Mucosa of rectum (tissue), 2 donors: Measurements from ENCODE around the gene SYNE2.

Source experiments
- H3K27ac ChIP-seq, 2 donors: one replicate each; pipeline ENCODE4 v1.7.0; 2013; ENCODE audit warnings: inconsistent platforms in 2 of 2, low read depth in 2 of 2, low read length in 2 of 2
- H3K27me3 ChIP-seq, 2 donors: one replicate each; pipeline ENCODE4 v1.7.0; 2013; ENCODE audit warnings: low read length in 2 of 2; ENCODE audit not compliant: control insufficient read depth in 2 of 2, insufficient read depth in 2 of 2
- H3K36me3 ChIP-seq, 2 donors: one replicate each; pipeline ENCODE4 v1.7.0; 2013; ENCODE audit warnings: low read length in 2 of 2; ENCODE audit not compliant: control insufficient read depth in 2 of 2, insufficient read depth in 2 of 2
- H3K4me1 ChIP-seq, 2 donors: one replicate each; pipeline ENCODE4 v1.7.0; 2013; ENCODE audit warnings: low read length in 2 of 2, mild to moderate bottlenecking in 1 of 2; ENCODE audit not compliant: control insufficient read depth in 2 of 2, insufficient read depth in 2 of 2
- H3K4me3 ChIP-seq, 2 donors: one replicate each; pipeline ENCODE4 v1.7.0; 2013; ENCODE audit warnings: low read length in 2 of 2
- H3K9ac ChIP-seq, 2 donors: one replicate each; pipeline ENCODE4 v1.7.0; 2013; ENCODE audit warnings: low read length in 2 of 2, low read depth in 1 of 2, mild to moderate bottlenecking in 1 of 2
- H3K9me3 ChIP-seq, 2 donors: one replicate each; pipeline ENCODE4 v1.7.0; 2013; ENCODE audit warnings: low read length in 2 of 2; ENCODE audit not compliant: control insufficient read depth in 2 of 2
- donor health status: healthy.
- donor health status: Normal muscosa, but diverticular disease.

The SYNE2 gene

DNA sequence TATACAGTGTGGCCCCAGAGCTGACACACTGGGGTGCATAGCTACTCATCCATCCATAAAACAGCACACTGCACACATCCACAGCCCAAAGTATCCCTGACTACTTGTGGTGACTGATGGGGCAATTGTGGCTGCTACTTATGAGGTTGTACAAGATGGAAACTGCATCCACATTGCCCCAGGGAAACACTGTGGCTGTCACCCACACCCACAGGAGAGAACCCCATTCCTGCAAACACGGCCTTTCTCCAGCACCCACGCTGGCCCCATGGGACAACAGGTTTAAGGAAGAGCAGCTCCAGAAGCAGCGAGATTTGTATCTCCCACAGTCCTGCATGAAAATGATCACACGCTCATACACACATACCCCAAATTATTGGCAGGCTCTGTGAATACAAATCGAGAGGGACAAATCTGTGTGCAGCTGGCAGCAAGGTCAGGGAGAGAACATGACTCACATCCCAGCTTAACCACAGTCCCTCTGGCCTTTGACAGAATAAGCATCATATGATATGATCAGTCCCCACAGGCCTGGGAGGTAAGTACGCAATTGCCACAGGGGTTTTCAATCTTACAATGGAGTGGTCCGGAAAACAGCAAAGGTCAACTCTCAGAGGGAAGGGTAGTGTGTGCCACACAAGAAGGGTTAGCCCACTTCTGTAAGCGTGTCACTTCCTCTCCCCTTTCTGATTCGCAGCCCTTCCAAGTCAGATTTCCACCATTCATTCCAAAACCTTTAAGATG, 379.5 kb downstream of the SYNE2 start:
- H3K27ac ChIP-seq: peak overlapping the region; percentile 45 to 56
- H3K36me3 ChIP-seq: peaks cover 23 to 28% of the 10 kb centered on the region in 2 donors
- H3K9ac ChIP-seq: no peak overlapping the region
- H3K4me1 ChIP-seq: peaks cover 4 to 5% of the 10 kb centered on the region in 2 donors
- no peak overlapping the region for H3K4me3 ChIP-seq
- H3K27me3 ChIP-seq: no peaks in the 10 kb centered on the region
- no peaks in the 10 kb centered on the region for H3K9me3 ChIP-seq

DNA sequence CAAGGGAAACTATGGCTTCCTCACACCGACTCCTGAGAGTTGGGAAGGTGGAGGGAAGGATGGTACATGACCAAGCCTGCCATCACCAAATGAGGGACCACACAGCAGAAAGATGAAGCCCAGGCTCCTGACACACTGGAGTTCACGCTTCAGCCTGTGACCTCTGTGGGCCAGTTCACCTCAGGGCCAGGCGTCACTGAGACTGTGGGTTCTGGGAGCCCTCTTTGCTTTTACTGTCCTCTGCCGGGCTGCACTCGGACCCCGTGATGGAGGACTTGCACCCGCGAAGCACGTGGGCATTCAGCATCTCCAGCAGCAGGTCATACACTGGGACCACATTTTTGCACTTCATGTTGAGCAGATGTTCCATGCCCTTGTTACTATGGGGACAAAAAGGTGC, 380.1 kb downstream of the SYNE2 start:
- peak overlapping the region; percentile 45 to 56 for H3K27ac ChIP-seq
- peaks cover 4 to 5% of the 10 kb centered on the region in 2 donors for H3K4me1 ChIP-seq
- peaks cover 17 to 22% of the 10 kb centered on the region in 2 donors for H3K36me3 ChIP-seq
- H3K27me3 ChIP-seq: no peaks in the 10 kb centered on the region
- H3K4me3 ChIP-seq: no peak overlapping the region
- H3K9ac ChIP-seq: no peak overlapping the region
- H3K9me3 ChIP-seq: no peaks in the 10 kb centered on the region

DNA sequence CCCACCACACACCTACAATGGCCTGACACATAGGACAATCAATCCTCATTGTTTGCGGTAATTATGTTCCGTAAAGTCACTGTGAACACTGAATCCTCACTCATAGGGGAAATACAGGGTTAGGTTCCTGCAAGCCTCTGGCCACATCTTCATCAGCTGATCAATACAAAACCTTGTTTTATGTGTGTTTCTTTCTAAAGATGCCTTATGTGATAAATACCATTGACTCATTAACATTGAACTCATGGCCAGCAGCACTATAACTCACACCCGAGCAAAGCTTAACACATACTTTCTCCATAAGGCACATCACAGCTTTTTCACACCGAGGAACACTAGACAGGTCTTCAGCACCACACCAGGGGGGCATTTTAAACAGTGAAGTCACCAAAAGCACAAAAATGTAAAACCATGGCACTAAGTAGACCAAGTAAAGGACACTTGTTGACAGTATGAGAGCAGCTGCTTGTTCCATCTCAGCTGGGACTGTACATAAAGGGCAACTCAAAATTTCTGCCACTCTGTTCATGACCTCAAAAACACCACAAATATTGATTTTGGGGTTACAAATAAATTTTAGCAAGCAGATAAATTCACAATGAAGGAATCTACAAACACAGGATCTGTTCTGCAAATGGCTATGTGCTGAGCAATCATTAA, 380.9 kb downstream of the SYNE2 start:
- no peaks in the 10 kb centered on the region for H3K27me3 ChIP-seq
- no peaks in the 10 kb centered on the region for H3K9me3 ChIP-seq
- peaks cover 4 to 5% of the 10 kb centered on the region in 2 donors for H3K4me1 ChIP-seq
- peak overlapping the region; percentile 40 to 56 for H3K27ac ChIP-seq
- H3K36me3 ChIP-seq: peaks cover 13 to 15% of the 10 kb centered on the region in 2 donors
- H3K9ac ChIP-seq: no peak overlapping the region
- no peak overlapping the region for H3K4me3 ChIP-seq

DNA sequence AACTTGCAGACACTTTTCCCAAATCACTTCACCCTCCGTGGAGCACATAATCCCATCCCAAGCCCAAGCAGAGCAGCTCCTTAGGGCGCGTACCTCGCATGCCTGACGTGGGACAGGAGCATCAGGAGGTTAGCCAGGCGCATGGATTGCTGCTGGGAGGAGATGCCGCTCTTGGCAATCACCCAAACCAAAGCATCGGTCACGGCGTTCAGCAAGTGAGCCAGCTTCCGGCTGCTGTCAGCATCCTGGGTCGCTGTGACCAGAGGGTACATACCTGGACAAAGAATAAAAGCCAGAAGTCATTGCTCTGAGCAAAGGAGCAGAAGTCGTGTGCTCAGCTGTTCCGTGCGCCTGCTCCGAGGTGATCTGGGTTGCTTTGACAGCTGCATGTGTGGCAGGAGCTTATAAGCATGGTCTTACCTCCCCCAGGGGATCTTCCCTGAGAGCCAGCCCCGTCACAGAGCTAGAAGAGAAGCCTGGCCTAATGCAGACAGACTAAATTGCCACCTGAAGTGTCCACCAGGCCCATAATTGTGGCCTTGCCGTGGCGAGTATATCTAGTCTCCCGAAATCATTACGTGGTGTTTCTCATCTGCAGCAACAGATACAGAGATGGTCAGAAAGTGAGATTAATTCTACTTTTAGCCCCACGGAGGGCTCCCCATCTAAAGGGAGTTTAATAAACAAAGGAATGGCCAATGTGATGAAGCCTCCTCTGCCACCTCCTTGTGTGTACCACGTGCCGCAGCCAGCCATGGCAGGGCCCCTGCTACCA, 382.3 kb downstream of the SYNE2 start:
- Histone ChIP-seq H3K9me3 (no peaks in the 10 kb centered on the region), H3K27ac (peak overlapping the region; percentile 54 to 70), H3K4me3 (no peak overlapping the region), H3K27me3 (no peaks in the 10 kb centered on the region), H3K36me3 (peaks cover 4 to 8% of the 10 kb centered on the region in 2 donors), H3K9ac (peak overlapping the region in 1 of 2 donors; percentile 15), H3K4me1 (peaks cover 4 to 5% of the 10 kb centered on the region in 2 donors)

DNA sequence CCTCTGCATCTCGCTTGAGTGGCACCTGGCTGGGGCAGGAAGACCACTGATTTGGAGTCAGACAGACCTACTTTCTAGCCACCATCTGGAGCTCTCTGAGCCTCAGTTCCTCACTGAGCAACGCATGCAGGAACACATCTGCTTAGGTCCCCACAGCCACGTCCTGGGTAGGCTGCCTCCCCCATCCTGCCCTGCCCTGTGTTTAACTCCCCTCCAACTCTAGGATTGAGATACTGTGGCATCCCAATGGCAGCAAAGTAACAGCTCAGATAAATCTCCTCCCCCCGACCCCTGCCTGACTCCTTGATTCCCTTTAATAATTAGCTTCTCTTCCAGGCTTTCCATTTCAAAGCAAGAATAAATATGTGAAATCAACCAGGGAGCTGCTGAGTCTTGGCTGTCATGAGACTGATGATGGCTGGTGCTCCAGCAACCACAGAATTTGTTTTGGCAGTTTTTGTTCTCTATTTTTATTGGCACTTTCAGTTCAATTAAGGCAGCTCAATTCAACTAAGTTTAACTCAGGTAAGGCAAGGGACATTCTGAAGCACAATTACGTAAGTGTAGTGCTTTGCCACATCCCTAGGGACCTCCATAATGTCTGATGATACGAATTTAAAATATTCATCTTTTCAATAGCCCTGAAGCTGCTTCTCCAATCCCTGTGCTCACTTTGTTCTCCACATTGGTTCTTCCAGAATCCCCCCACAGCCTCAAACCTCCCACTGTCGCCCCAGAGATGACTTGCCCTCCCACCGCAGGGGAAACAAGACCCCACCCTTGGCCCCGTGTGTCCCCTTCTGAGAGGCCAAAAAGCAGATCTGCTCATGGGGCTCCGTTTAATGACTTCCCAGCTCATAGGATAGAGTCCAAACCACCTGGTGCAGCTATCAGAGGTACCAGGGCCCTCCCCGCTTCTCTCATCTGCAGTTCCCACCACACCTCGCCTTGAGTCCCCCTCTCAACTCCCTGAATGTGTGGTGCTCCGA, 383.1 kb downstream of the SYNE2 start:
- H3K36me3 ChIP-seq: peaks cover 4 to 8% of the 10 kb centered on the region in 2 donors
- no peaks in the 10 kb centered on the region for H3K27me3 ChIP-seq
- H3K4me1 ChIP-seq: peaks cover 4 to 5% of the 10 kb centered on the region in 2 donors
- H3K27ac ChIP-seq: peak overlapping the region; percentile 54 to 71
- H3K9ac ChIP-seq: peak overlapping the region in 1 of 2 donors; percentile 14
- H3K4me3 ChIP-seq: no peak overlapping the region
- H3K9me3 ChIP-seq: no peaks in the 10 kb centered on the region

DNA sequence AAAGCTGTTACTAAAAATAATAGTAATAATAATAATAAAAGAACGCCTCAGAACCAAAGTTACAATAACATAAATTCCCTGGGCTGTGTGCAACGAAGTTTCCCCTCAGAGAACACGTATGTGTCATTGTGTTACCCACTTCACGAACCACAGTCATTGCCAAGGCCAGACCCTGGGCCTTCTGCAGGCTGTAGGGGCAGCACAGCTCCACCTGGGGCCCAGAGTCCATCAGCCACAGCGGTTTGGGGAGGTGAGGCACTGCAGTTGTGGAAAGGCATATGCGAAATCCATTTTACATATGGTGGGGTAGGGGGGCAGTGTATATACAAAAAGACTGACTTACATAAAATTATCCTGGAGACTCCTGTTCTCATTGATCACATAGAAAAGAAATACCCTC, 385.2 kb downstream of the SYNE2 start:
- no peaks in the 10 kb centered on the region for H3K9me3 ChIP-seq
- no peak overlapping the region for H3K4me3 ChIP-seq
- no peak overlapping the region for H3K9ac ChIP-seq
- H3K27me3 ChIP-seq: no peaks in the 10 kb centered on the region
- H3K27ac ChIP-seq: no peak overlapping the region
- H3K36me3 ChIP-seq: no peaks in the 10 kb centered on the region
- peaks cover 4 to 5% of the 10 kb centered on the region in 2 donors for H3K4me1 ChIP-seq

DNA sequence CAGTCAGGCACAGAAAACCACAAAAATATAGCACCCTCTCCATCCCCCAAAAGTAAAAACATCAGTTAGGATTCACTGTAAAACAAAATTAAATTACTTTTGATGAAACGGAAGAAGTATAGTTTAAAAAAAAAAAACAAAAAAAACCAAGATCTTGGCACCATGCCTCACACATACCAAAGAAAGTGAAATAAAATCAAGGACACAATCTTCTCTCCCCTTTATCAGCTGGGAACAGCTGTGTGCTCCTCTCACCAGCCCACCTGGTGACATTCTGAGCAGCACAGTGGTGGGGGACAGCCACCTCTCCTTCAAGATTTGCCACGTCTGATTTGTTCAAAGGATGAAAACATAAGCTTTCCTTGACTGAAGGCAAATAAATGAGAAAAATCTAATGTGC, 385.8 kb downstream of the SYNE2 start:
- Histone ChIP-seq H3K27ac (no peak overlapping the region), H3K9ac (no peak overlapping the region), H3K4me1 (peaks cover 4 to 5% of the 10 kb centered on the region in 2 donors), H3K9me3 (no peaks in the 10 kb centered on the region), H3K4me3 (no peak overlapping the region), H3K27me3 (no peaks in the 10 kb centered on the region), H3K36me3 (no peaks in the 10 kb centered on the region)

DNA sequence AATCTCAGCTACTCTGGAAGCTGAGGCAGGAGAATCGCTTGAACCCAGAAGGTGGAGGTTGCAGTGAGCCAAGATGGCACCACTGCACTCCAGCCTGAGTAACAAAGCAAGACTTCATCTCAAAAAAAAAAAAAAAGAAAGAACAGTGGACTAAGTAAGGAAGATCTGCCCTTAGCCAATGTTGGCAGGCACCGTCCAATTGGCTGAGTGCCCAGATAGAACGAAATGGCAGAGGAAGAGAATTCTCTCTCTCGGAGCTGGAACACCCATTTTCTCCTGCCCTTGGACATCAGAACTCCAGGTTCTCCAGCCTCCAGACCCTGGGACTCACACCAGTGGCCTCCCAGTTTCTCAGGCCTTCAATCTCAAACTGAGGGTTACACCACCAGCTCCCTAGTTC, 391.5 kb downstream of the SYNE2 start:
- Histone ChIP-seq H3K27ac (no peak overlapping the region), H3K9ac (no peak overlapping the region), H3K27me3 (no peaks in the 10 kb centered on the region), H3K36me3 (no peaks in the 10 kb centered on the region), H3K4me3 (no peak overlapping the region), H3K9me3 (no peaks in the 10 kb centered on the region), H3K4me1 (no peaks in the 10 kb centered on the region)

DNA sequence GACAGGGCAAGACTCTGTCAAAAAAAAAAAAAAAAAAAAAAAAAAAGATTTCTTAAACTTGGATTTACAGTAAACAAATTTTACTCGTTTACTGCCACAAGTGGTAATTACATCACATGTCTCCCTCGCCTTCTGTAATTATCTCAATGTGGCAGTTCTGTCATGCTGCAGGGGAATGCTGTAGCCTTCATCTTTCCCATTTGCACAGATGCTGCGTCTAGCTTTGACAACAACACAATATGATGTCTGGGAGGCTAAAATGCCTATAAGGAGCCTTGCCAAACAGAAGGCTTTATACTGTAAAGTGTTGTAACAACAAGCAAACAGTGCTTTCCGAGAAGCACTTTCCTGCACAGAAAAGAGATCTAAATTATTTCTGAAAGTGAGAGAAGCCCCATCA, 392.7 kb downstream of the SYNE2 start:
- no peaks in the 10 kb centered on the region for H3K27me3 ChIP-seq

More for the DNA sequence above, 392.7 kb downstream of the SYNE2 start:
- Histone ChIP-seq H3K27ac (no peak overlapping the region), H3K9me3 (no peaks in the 10 kb centered on the region), H3K4me3 (no peak overlapping the region), H3K9ac (no peak overlapping the region), H3K36me3 (no peaks in the 10 kb centered on the region), H3K4me1 (no peaks in the 10 kb centered on the region)
